K562 (cell line): ENCODE results near the gene MED16. TPM values are rescaled to one million over a fixed set of nuclear protein-coding genes. Genes with fewer than 3 reads are reported as not detected.

Experiments used
- ATAC-seq: fragments of 200-7000 bp; cut with Tn5 transposase; 3 replicates; pipeline ENCODE4 v1.9.1; 2020; ENCODE audit warnings: moderate library complexity
- BruUV-seq: library from RNA; stranded (reverse); fragments of 400-500 nt; replicated peaks from 2 replicates; lab custom pipeline; 2021; lab: Mats Ljungman, UMichigan
- CTCF ChIA-PET: fragments of 300-600 bp; formaldehyde crosslinking; extraction: SDS; loops from one replicate; lab custom pipeline; 2021; ENCODE audit warnings: low intra/inter-chr PET ratio; lab: Yijun Ruan, JAX
- POLR2A ChIA-PET: fragments of 300-600, 350-650 bp; sonication (Branson Sonifier 250); formaldehyde crosslinking; extraction: SDS; loops from one replicate; lab custom pipeline; 2021; ENCODE audit warnings: antibody characterized with exemption, inconsistent platforms; lab: Yijun Ruan, JAX
- DNase-seq, 4 experiments: peaks; one replicate each; pipeline versions ENCODE4 v3.0.0 to v3.0.0-alpha.2; 2011 to 2018; ENCODE audit warnings: low spot score in 3 of 4, mixed read lengths in 3 of 4; ENCODE audit errors: extremely low read depth in 1 of 4
- FAIRE-seq: peaks from 2 replicates; lab custom pipeline; 2011; peaks lifted over from hg19 to GRCh38; lab: Jason Lieb, UNC
- H2AFZ ChIP-seq: 2 replicates; pipeline ENCODE4 v1.6.0; 2011; ENCODE audit warnings: low read depth, low read length, control low read depth, inconsistent platforms
- H3K27ac ChIP-seq: fragments of 200-600 bp; 3 replicates; pipeline ENCODE4 v1.8.0; 2011; ENCODE audit warnings: low read depth, mild to moderate bottlenecking, control low read depth, inconsistent platforms, low read length, moderate library complexity, mixed read lengths; ENCODE audit errors: extremely low read depth
- H3K27me3 ChIP-seq, 2 experiments: fragments of 300-600 bp in 1 of 2; 2 replicates in 1 of 2; 3 replicates in 1 of 2; pipeline versions ENCODE4 v1.6.0 to v1.8.0; 2011; ENCODE audit warnings: inconsistent platforms in 2 of 2, low read length in 2 of 2, mild to moderate bottlenecking in 1 of 2, mixed read lengths in 1 of 2, moderate library complexity in 1 of 2; ENCODE audit not compliant: control insufficient read depth in 2 of 2, insufficient read depth in 2 of 2
- H3K36me3 ChIP-seq: fragments of 300-600 bp; 3 replicates; pipeline ENCODE4 v1.8.0; 2011; ENCODE audit warnings: mild to moderate bottlenecking, low read length, inconsistent platforms; ENCODE audit not compliant: control insufficient read depth, insufficient read depth
- H3K4me1 ChIP-seq, 2 experiments: fragments of 200-600 bp in 1 of 2; replicated peaks in 1 of 2; 2 replicates in 1 of 2; 3 replicates in 1 of 2; pipeline versions ENCODE4 v1.5.1 to v1.8.0; 2011; ENCODE audit warnings: inconsistent platforms in 2 of 2, low read length in 2 of 2, mild to moderate bottlenecking in 1 of 2, mixed read lengths in 1 of 2, moderate library complexity in 1 of 2; ENCODE audit not compliant: control insufficient read depth in 2 of 2, insufficient read depth in 2 of 2
- H3K4me2 ChIP-seq: 2 replicates; pipeline ENCODE4 v1.6.1; 2011; ENCODE audit warnings: low read length, control low read depth, inconsistent platforms, mixed read lengths; ENCODE audit not compliant: insufficient read depth
- H3K4me3 ChIP-seq: fragments of 200-600 bp; sonication (generic), shearing (Covaris generic); 2 replicates; pipeline ENCODE4 v1.5.1; 2016; ENCODE audit warnings: control low read depth, inconsistent platforms
- H3K79me2 ChIP-seq: fragments of 200-600 bp; 3 replicates; pipeline ENCODE4 v1.8.0; 2011; ENCODE audit warnings: low read length, inconsistent platforms; ENCODE audit not compliant: control insufficient read depth, insufficient read depth
- H3K9ac ChIP-seq, 2 experiments: 2 replicates each; pipeline versions ENCODE4 v1.6.0 to v1.6.1; 2011; ENCODE audit warnings: low read depth in 2 of 2, low read length in 2 of 2, control low read depth in 1 of 2, inconsistent platforms in 1 of 2, mild to moderate bottlenecking in 1 of 2, mixed read lengths in 1 of 2; ENCODE audit not compliant: insufficient read depth in 1 of 2
- H3K9me1 ChIP-seq: one replicate; pipeline ENCODE4 v1.6.0; 2011; ENCODE audit warnings: inconsistent platforms, mild to moderate bottlenecking, low read length, moderate library complexity; ENCODE audit not compliant: control insufficient read depth, insufficient read depth
- H3K9me3 ChIP-seq: replicated peaks from 2 replicates; pipeline ENCODE4 v1.5.1; 2011; ENCODE audit warnings: low read depth, low read length, inconsistent platforms; ENCODE audit not compliant: control insufficient read depth, insufficient read depth
- H4K20me1 ChIP-seq: replicated peaks from 2 replicates; pipeline ENCODE4 v1.6.1; 2011; ENCODE audit warnings: low read length, inconsistent platforms, mixed read lengths; ENCODE audit not compliant: control insufficient read depth, insufficient read depth
- BRF1 ChIP-seq: IDR thresholded peaks from 3 replicates; pipeline ENCODE4 v1.6.1; 2011; ENCODE audit warnings: borderline replicate concordance, mild to moderate bottlenecking; ENCODE audit not compliant: insufficient read length; ENCODE audit errors: extremely low read depth
- CEBPG ChIP-seq, 3 experiments: fragments of 200-800 bp in 1 of 3; sonication (Bioruptor generic) in 1 of 3; sonication (generic) in 1 of 3; formaldehyde crosslinking in 1 of 3; IDR thresholded peaks in 2 of 3; conservative IDR thresholded peaks in 1 of 3; 2 replicates each; pipeline versions ENCODE4 v1.6.1 to v1.8.0; 2016 to 2022; ENCODE audit warnings: missing compliant biosample characterization in 2 of 3, missing genetic modification characterization in 2 of 3, mild to moderate bottlenecking in 1 of 3, missing genetic modification reagents in 1 of 3
- L3MBTL2 ChIP-seq: fragments of 450-650 bp; IDR thresholded peaks from 2 replicates; pipeline ENCODE4 v1.6.1; 2016; ENCODE audit warnings: mild to moderate bottlenecking, moderate library complexity
- MAFG ChIP-seq: fragments of 450-650 bp; conservative IDR thresholded peaks from 2 replicates; pipeline ENCODE4 v1.6.1; 2016; ENCODE audit warnings: missing genetic modification characterization, missing compliant biosample characterization
- MED1 ChIP-seq: sonication (generic); formaldehyde crosslinking; IDR thresholded peaks from 2 replicates; pipeline ENCODE4 v1.8.1; 2023; ENCODE audit warnings: missing genetic modification reagents, borderline replicate concordance
- NELFE ChIP-seq: IDR thresholded peaks from 2 replicates; pipeline ENCODE4 v1.6.1; 2011; ENCODE audit warnings: mild to moderate bottlenecking; ENCODE audit not compliant: insufficient read depth, insufficient read length
- NR3C1 ChIP-seq: sonication (generic); formaldehyde crosslinking; IDR thresholded peaks from 2 replicates; pipeline ENCODE4 v1.8.1; 2022; ENCODE audit warnings: missing genetic modification reagents
- SAP30 ChIP-seq: fragments of 200-600 bp; sonication (generic); IDR thresholded peaks from 2 replicates; pipeline ENCODE4 v1.6.1; 2012; ENCODE audit warnings: borderline replicate concordance, low read depth, mild to moderate bottlenecking, moderate library complexity, low read length, control low read depth, inconsistent platforms; ENCODE audit not compliant: insufficient read depth, poor library complexity, severe bottlenecking
- SOX6 ChIP-seq: fragments of 450-650 bp; IDR thresholded peaks from 2 replicates; pipeline ENCODE4 v1.6.1; 2014; ENCODE audit warnings: mild to moderate bottlenecking
- TEAD1 ChIP-seq, 2 experiments: fragments of 450-650 bp in 1 of 2; sonication (generic) in 1 of 2; formaldehyde crosslinking; IDR thresholded peaks; 2 replicates each; pipeline versions ENCODE4 v1.4.0 to v1.8.0; 2020 to 2022; ENCODE audit warnings: mild to moderate bottlenecking in 2 of 2, missing genetic modification reagents in 1 of 2
- ZKSCAN3 ChIP-seq: fragments of 250-450 bp; sonication (Bioruptor Pico); IDR thresholded peaks from 2 replicates; pipeline ENCODE4 v1.4.0; 2020
- ZNF174 ChIP-seq: fragments of 250-450 bp; sonication (Bioruptor Pico); IDR thresholded peaks from 2 replicates; pipeline ENCODE4 v1.4.0; 2020; ENCODE audit warnings: mild to moderate bottlenecking
- ZNF707 ChIP-seq: fragments of 250-450 bp; sonication (Bioruptor Pico); conservative IDR thresholded peaks from 2 replicates; pipeline ENCODE4 v1.8.0; 2022; ENCODE audit warnings: inconsistent platforms, mild to moderate bottlenecking, moderate library complexity
- ZNF785 ChIP-seq: fragments of 250-450 bp; sonication (Bioruptor Pico); IDR thresholded peaks from 2 replicates; pipeline ENCODE4 v1.4.0; 2020; ENCODE audit warnings: mild to moderate bottlenecking
- WGBS: fragments of 100-300 bp; shearing (Covaris generic); methylation state at CpG from one replicate; pipeline ENCODE4 v1.1.6; 2016; ENCODE audit warnings: low coverage, mixed read lengths; ENCODE audit not compliant: insufficient coverage; ENCODE audit errors: missing lambda C conversion rate; 5-methylcytosine and 5-hydroxymethylcytosine counted together
- in situ Hi-C: fragments of 300-500 bp; cut with MboI; formaldehyde crosslinking; loops from 4 replicates; pipeline ENCODE4 v1.15.0; 2018; ENCODE audit warnings: inconsistent platforms, mixed read lengths
- intact Hi-C: fragments of 100-400 bp; cut with micrococcal nuclease; formaldehyde crosslinking; loops from 2 replicates; pipeline ENCODE4 v1.14.2; 2022
- polyA plus RNA-seq, 8 experiments: library from polyadenylated mRNA; depleted of rRNA in 4 of 8; stranded (reverse) in 5 of 8; unstranded in 3 of 8; fragments of >200 nt; fragmentation: Nextera tagmentation in 2 of 8; fragmentation: Illumina TruSeq in 1 of 8; extraction: Ambion mirVana in 2 of 8; extraction: Trizol in 1 of 8; gene quantifications; 2 replicates each; pipeline versions ENCODE4 v1.2.1 to v1.2.3, GENCODE V29; 2011 to 2014; ENCODE audit warnings: inconsistent platforms in 1 of 8, missing spikeins in 1 of 8
- total RNA-seq, 7 experiments: library from RNA; depleted of rRNA in 6 of 7; stranded (reverse); fragments of >200 nt in 6 of 7; fragmentation: Illumina TruSeq in 2 of 7; extraction: Trizol in 2 of 7; gene quantifications; 2 replicates each; pipeline versions ENCODE4 v1.2.1 to v1.2.3, GENCODE V29; 2011 to 2021; ENCODE audit warnings: low replicate concordance in 1 of 7
- TF ChIP-seq, protein P1 (sequence below): fragments of 450-650 bp; formaldehyde crosslinking; IDR thresholded peaks from 2 replicates; pipeline ENCODE4 v1.4.0; 2020; ENCODE audit warnings: mild to moderate bottlenecking, moderate library complexity
- TF ChIP-seq, protein P2 (sequence below): sonication (generic); formaldehyde crosslinking; IDR thresholded peaks from 2 replicates; pipeline ENCODE4 v1.8.0; 2022; ENCODE audit warnings: mild to moderate bottlenecking, missing genetic modification reagents, borderline replicate concordance

Gene MED16
- total and polyA plus RNA-seq, 9 of the 15 experiments (the other 6 are each of a cell fraction or from before 2014, with no cell fraction given) = 0.89 to 59.9 (median 8.6) TPM

DNA sequence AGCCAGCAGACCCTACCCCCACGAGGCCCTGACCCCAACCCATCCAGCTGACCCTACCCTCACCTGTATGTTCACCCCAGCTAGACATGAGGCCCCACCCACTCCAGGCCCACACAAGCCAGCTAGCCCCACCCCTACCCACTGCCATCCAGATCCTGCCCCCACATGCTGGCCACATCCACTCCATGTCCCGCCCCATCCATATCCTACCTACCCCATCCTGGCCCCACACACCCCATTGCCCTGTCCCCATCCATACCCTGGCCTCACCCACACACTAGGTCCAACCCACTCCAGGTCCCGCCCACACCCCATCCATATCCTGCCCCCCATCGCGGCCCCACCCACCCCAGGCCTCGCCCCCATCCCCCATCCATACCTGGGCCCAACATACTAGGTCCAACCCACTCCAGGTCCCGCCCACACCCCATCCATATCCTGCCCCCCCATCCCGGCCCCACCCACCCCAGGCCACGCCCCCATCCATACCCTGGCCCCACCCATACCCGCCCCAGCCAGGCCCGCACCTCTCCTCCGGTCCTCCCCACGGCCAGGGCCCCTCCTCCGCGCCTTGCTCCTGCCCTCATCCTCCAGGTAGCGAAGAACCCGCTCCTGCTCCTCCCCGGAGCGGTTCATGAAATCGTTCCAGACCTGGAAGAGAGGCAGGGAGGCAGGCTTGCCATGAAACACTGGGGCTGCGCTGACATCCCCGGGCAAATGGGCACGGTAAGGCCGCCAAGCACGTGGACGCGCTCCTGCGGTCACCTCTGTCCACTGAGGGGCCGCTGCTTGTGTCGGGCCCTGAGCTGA lies 7.5 kb upstream of the MED16 start:
- Histone ChIP-seq H3K9me1 (peaks cover 5% of the 10 kb centered on the region), H3K9me3 (no peaks in the 10 kb centered on the region), H3K4me3 (peak overlapping the region; percentile 16; the same call in 1 of the 2 replicates), H3K4me1 (peaks cover 33 to 79% of the 10 kb centered on the region in 2 experiments), H3K4me2 (peak overlapping the region; percentile 72), H4K20me1 (peaks cover 12% of the 10 kb centered on the region), H3K9ac (peak overlapping the region in 1 of 2 experiments; percentile 85; a peak in 2 of 4 replicates), H3K27me3 (no peaks in the 10 kb centered on the region), H3K27ac (peak overlapping the region; percentile 33; the same call in 2 of the 3 replicates), H3K79me2 (peaks cover 52% of the 10 kb centered on the region), H2AFZ (no peak overlapping the region), H3K36me3 (peaks cover 64% of the 10 kb centered on the region; the same call in 2 of the 3 replicates)
- ATAC-seq (peak; percentile 84), FAIRE-seq (peak; percentile 89), DNase-seq (peak; percentile 88 to 96 (median 92))
- in situ Hi-C loops (no loop called here), intact Hi-C loops (no loop called here)
- BruUV-seq = no TSS peak
- 17% methylated on average over 10 of the region's 30 CpGs for WGBS
- POLR2A ChIA-PET = no interaction called here
- CTCF ChIA-PET = no interaction called here
- TF ChIP-seq MAFG (tag) (no peak), BRF1 (no peak), ZNF707 (CRISPR knock-in tag) (no peak), TEAD1 (CRISPR knock-in tag; IDR thresholded peaks at IDR 0.05) (no peak), SAP30 (no peak), ZKSCAN3 (CRISPR knock-in tag) (no peak), SOX6 (no peak), NR3C1 (CRISPR knock-in tag) (no peak), CEBPG (CRISPR knock-in tag; IDR thresholded peaks at IDR 0.05) (no peak), CEBPG (tag; conservative IDR thresholded peaks at IDR 0.05 in 1 of 2, IDR thresholded peaks at IDR 0.05 in 1 of 2) (no peak), MED1 (CRISPR knock-in tag) (no peak), NELFE (no peak), L3MBTL2 (peak; percentile 66; the same call in 1 of the 2 replicates), ZNF785 (CRISPR knock-in tag) (no peak), ZNF174 (no peak)
- TF ChIP-seq, protein P1, sequence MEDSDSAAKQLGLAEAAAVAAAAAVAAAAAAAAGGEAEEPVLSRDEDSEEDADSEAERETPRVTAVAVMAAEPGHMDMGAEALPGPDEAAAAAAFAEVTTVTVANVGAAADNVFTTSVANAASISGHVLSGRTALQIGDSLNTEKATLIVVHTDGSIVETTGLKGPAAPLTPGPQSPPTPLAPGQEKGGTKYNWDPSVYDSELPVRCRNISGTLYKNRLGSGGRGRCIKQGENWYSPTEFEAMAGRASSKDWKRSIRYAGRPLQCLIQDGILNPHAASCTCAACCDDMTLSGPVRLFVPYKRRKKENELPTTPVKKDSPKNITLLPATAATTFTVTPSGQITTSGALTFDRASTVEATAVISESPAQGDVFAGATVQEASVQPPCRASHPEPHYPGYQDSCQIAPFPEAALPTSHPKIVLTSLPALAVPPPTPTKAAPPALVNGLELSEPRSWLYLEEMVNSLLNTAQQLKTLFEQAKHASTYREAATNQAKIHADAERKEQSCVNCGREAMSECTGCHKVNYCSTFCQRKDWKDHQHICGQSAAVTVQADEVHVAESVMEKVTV (CRISPR knock-in tag) = no peak
- TF ChIP-seq, protein P2, sequence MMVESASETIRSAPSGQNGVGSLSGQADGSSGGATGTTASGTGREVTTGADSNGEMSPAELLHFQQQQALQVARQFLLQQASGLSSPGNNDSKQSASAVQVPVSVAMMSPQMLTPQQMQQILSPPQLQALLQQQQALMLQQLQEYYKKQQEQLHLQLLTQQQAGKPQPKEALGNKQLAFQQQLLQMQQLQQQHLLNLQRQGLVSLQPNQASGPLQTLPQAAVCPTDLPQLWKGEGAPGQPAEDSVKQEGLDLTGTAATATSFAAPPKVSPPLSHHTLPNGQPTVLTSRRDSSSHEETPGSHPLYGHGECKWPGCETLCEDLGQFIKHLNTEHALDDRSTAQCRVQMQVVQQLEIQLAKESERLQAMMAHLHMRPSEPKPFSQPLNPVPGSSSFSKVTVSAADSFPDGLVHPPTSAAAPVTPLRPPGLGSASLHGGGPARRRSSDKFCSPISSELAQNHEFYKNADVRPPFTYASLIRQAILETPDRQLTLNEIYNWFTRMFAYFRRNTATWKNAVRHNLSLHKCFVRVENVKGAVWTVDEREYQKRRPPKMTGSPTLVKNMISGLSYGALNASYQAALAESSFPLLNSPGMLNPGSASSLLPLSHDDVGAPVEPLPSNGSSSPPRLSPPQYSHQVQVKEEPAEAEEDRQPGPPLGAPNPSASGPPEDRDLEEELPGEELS (CRISPR knock-in tag) = no peak
